Measurements from ENCODE around the gene AQP9.

The AQP9 gene

GRCh38 chr15:58228718-58229117 lies 90.5 kb downstream of the AQP9 start:
- DNase-seq (ENCODE audit: low read depth), result no peak

- DNase-seq (ENCODE audit: low read depth), result no peak
These were observed 91.2 kb downstream of the AQP9 start for GRCh38 chr15:58229297-58229768.

GRCh38 chr15:58232281-58233065 lies 94.3 kb downstream of the AQP9 start:
- no peak for DNase-seq (ENCODE audit: low read depth)

GRCh38 chr15:58233341-58233740 lies 95.2 kb downstream of the AQP9 start:
- no peak for DNase-seq (ENCODE audit: low read depth)

Data from activated T-helper 9 cell treated with anti-CD3 and anti-CD28 coated beads, Interleukin-2, amount 50 U/mL, for 16 hours (primary cell).